Right atrium auricular region (tissue), 2 donors: Measurements from ENCODE around the gene SMIM29. TPM values are rescaled to one million over a fixed set of nuclear protein-coding genes. Genes with fewer than 3 reads are reported as not detected.

Experiments
- DNase-seq: peaks from one replicate; pipeline ENCODE4 v3.0.0-alpha.2; 2019; ENCODE audit warnings: low spot score
- H3K27ac ChIP-seq, 2 donors: fragments of 200-600 bp; sonication (generic); 1 replicate in 1 of 2; 2 replicates in 1 of 2; pipeline ENCODE4 v1.5.1; 2016 to 2019
- H3K27me3 ChIP-seq, 2 donors: fragments of 200-600 bp; sonication (generic); one replicate each; pipeline versions ENCODE4 v1.5.1 to v1.6.0; 2017 to 2019
- H3K36me3 ChIP-seq: fragments of 200-600 bp; sonication (generic); one replicate; pipeline ENCODE4 v1.5.1; 2016
- H3K4me1 ChIP-seq, 2 donors: fragments of 200-600 bp; sonication (generic); one replicate each; pipeline versions ENCODE4 v1.5.1 to v1.6.0; 2017 to 2019
- H3K4me3 ChIP-seq, 2 donors: fragments of 200-600 bp; sonication (generic); 1 replicate in 1 of 2; 2 replicates in 1 of 2; pipeline ENCODE4 v1.5.1; 2017 to 2019; ENCODE audit warnings: mild to moderate bottlenecking in 1 of 2, moderate library complexity in 1 of 2
- H3K9me3 ChIP-seq, 2 donors: fragments of 200-600 bp; sonication (generic); one replicate each; pipeline ENCODE4 v1.5.1; 2019
- CTCF ChIP-seq, 2 donors: fragments of 200-600 bp; sonication (generic); IDR thresholded peaks; one replicate each; pipeline ENCODE4 v1.5.1; 2019; ENCODE audit warnings: antibody characterized with exemption in 2 of 2
- total RNA-seq, 2 donors: library from RNA; depleted of rRNA; stranded (reverse); fragments of >200 nt; gene quantifications; one replicate each; pipeline ENCODE4 v1.1.0, GENCODE V29; 2016

Gene SMIM29
- total RNA-seq, 2 donors from 2014 or later = 21.7 to 29.4 TPM

- Histone ChIP-seq H3K4me3 (no peak overlapping the region), H3K27me3 (no peaks in the 10 kb centered on the region), H3K27ac (peak overlapping the region; percentile 23 to 58), H3K36me3 (no peaks in the 10 kb centered on the region), H3K4me1 (peaks cover 0 to 28% of the 10 kb centered on the region in 2 donors), H3K9me3 (no peaks in the 10 kb centered on the region)
- TF ChIP-seq CTCF (IDR thresholded peaks at IDR 0.05) = no peak
- DNase-seq = no peak
Observed at GRCh38 chr6:34277763-34278112, 28.9 kb upstream of the SMIM29 start.

GRCh38 chr6:34276881-34277762, 28.3 kb upstream of the SMIM29 start:
- Histone ChIP-seq H3K36me3 (no peaks in the 10 kb centered on the region), H3K27ac (peak overlapping the region; percentile 23 to 58), H3K4me3 (no peak overlapping the region), H3K27me3 (no peaks in the 10 kb centered on the region), H3K9me3 (no peaks in the 10 kb centered on the region), H3K4me1 (peaks cover 0 to 28% of the 10 kb centered on the region in 2 donors)
- DNase-seq = no peak
- TF ChIP-seq CTCF (IDR thresholded peaks at IDR 0.05) = no peak

GRCh38 chr6:34276191-34276590, 27.4 kb upstream of the SMIM29 start:
- Histone ChIP-seq H3K27me3 (no peaks in the 10 kb centered on the region), H3K36me3 (no peaks in the 10 kb centered on the region), H3K4me3 (no peak overlapping the region), H3K27ac (peak overlapping the region; percentile 9 to 58), H3K9me3 (no peaks in the 10 kb centered on the region), H3K4me1 (peaks cover 0 to 28% of the 10 kb centered on the region in 2 donors)
- TF ChIP-seq CTCF (IDR thresholded peaks at IDR 0.05) = no peak
- no peak for DNase-seq

GRCh38 chr6:34275128-34275804, 26.5 kb upstream of the SMIM29 start:
- no peaks in the 10 kb centered on the region for H3K9me3 ChIP-seq
- no peak overlapping the region for H3K27ac ChIP-seq
- H3K4me1 ChIP-seq = peaks cover 0 to 28% of the 10 kb centered on the region in 2 donors
- no peaks in the 10 kb centered on the region for H3K36me3 ChIP-seq
- no peak for TF ChIP-seq CTCF (IDR thresholded peaks at IDR 0.05)
- no peak for DNase-seq
- H3K27me3 ChIP-seq = no peaks in the 10 kb centered on the region
- no peak overlapping the region for H3K4me3 ChIP-seq

GRCh38 chr6:34274129-34274528, 25.3 kb upstream of the SMIM29 start:
- H3K27me3 ChIP-seq = no peaks in the 10 kb centered on the region
- H3K4me1 ChIP-seq = peaks cover 0 to 28% of the 10 kb centered on the region in 2 donors
- peak overlapping the region in 1 of 2 donors; percentile 28 for H3K27ac ChIP-seq
- no peak for DNase-seq
- no peak overlapping the region for H3K4me3 ChIP-seq
- no peaks in the 10 kb centered on the region for H3K9me3 ChIP-seq
- TF ChIP-seq CTCF (IDR thresholded peaks at IDR 0.05) = no peak
- no peaks in the 10 kb centered on the region for H3K36me3 ChIP-seq
